Heart right ventricle (tissue), 16 donors: ENCODE measurements around the gene GIPR. TPM values are rescaled to one million over a fixed set of nuclear protein-coding genes. Genes with fewer than 3 reads are reported as not detected.
A peak's percentile ranks its signal among the peaks of the same experiment; 100 is the strongest.
"Not testable (repeated sequence)": the region's sequence is repeated elsewhere in the genome, so short reads cannot be mapped to it uniquely, and the experiment has no call there.

Source experiments
- ATAC-seq, 8 donors: fragments of 200-7000 bp; cut with Tn5 transposase; one replicate each; pipeline ENCODE4 v1.9.1; 2020; ENCODE audit warnings: mild to moderate bottlenecking in 8 of 8, moderate library complexity in 8 of 8, moderate number of reproducible peaks in 1 of 8
- DNase-seq, 2 donors: peaks; one replicate each; pipeline ENCODE4 v3.0.0-alpha.2; 2020
- H3K27ac ChIP-seq, 10 donors: fragments of 200-600 bp; sonication (generic) in 2 of 10; one replicate each; pipeline versions ENCODE4 v1.5.0 to v1.8.0; 2020 to 2022; ENCODE audit warnings: mild to moderate bottlenecking in 3 of 10
- H3K27me3 ChIP-seq, 7 donors: fragments of 200-600 bp; one replicate each; pipeline ENCODE4 v1.8.0; 2021 to 2022; ENCODE audit warnings: mild to moderate bottlenecking in 2 of 7
- H3K36me3 ChIP-seq, 9 donors: fragments of 200-600 bp; sonication (generic) in 1 of 9; one replicate each; pipeline versions ENCODE4 v1.5.0 to v1.8.0; 2020 to 2022; ENCODE audit warnings: mild to moderate bottlenecking in 2 of 9
- H3K4me1 ChIP-seq, 9 donors: fragments of 200-600 bp; sonication (generic) in 1 of 9; one replicate each; pipeline versions ENCODE4 v1.5.0 to v1.8.0; 2020 to 2022; ENCODE audit warnings: mild to moderate bottlenecking in 4 of 9
- H3K4me3 ChIP-seq, 10 donors: fragments of 200-600 bp; sonication (generic) in 2 of 10; one replicate each; pipeline versions ENCODE4 v1.5.0 to v1.8.0; 2020 to 2022; ENCODE audit warnings: mild to moderate bottlenecking in 7 of 10, moderate library complexity in 2 of 10
- H3K9me3 ChIP-seq, 11 donors: fragments of 200-600 bp in 10 of 11; sonication (generic) in 2 of 11; one replicate each; pipeline versions ENCODE4 v1.5.0 to v1.8.0; 2013 to 2022; ENCODE audit warnings: mild to moderate bottlenecking in 2 of 11, control low read depth in 1 of 11, moderate library complexity in 1 of 11
- WGBS, 2 donors: extraction: QIAGEN DNeasy Blood & Tissue Kit; methylation state at CpG; one replicate each; pipeline ENCODE4 v1.1.7; 2013; ENCODE audit warnings: inconsistent platforms in 1 of 2; 5-methylcytosine and 5-hydroxymethylcytosine counted together
- intact Hi-C, 10 donors: fragments of 100-400 bp; cut with DNase I; formaldehyde crosslinking; loops; one replicate each; pipeline versions ENCODE4 v1.11.1 to v1.14.2; 2022
- long read RNA-seq, 3 donors: library from polyadenylated mRNA; unstranded; transcript quantifications; one replicate each; pipeline ENCODE4 v2.0.0, GENCODE V29; 2020 to 2021
- polyA plus RNA-seq, 2 donors: library from polyadenylated mRNA; stranded (reverse); fragments of 200-250 nt; gene quantifications; one replicate each; pipeline ENCODE4 v1.2.3, GENCODE V29; 2013
- total RNA-seq, 10 donors: library from RNA; stranded (reverse); fragmentation: NEBNext Ultra II Directional in 3 of 10; extraction: Animal tissue kit (Norgen Biotek cat#: 25700) in 3 of 10; gene quantifications; one replicate each; pipeline versions ENCODE4 v1.2.1 to v1.2.4, GENCODE V29; 2021 to 2023
- TF ChIP-seq, protein P1 (sequence below), 9 donors: fragments of 200-600 bp; sonication (generic) in 2 of 9; IDR thresholded peaks; one replicate each; pipeline versions ENCODE4 v1.5.0 to v1.8.0; 2021 to 2022; ENCODE audit warnings: antibody characterized with exemption in 9 of 9, mild to moderate bottlenecking in 5 of 9, moderate library complexity in 1 of 9
- donor health status: Arrhythmogenic right ventricular cardiomyopathy.
- donor health status: ischemic (EF 13 %, LVEDD 7.1; RV severe dilation, severe dysfunction).
- donor health status: healthy with polysubstance abuse.
- donor health status: DM: no; HTN: yes; CAD: no.
- donor health status: DM: no; HTN: no; CAD: no.
- donor health status: ischemic (EF 25% LVEDD 6.9; RV normal size, moderate dysfunction).
- donor health status: ischemic (EF 25% LVEDD 5.7; RV mildly dilated, moderate dysfunction).
- donor health status: healthy.
- donor health status: DM: yes; HTN: yes; CAD: no.
- donor health status: Ischemic cardiomyopathy.
- donor health status: ischemic (EF 35%, LVEDD 5.7; RV mildly dilated, moderate dysfunction).
- donor health status: nonischemic (EF 11% LVEDD 7.7; RV severe dilation, severe dysfunction).
- donor health status: DM: yes; HTN: yes; CAD: no.
- donor health status: PGD.
- donor health status: ischemic (EF 29% LVEDD 5.4; RV normal size, mild dysfunction).
- donor health status: nonischemic (EF 23%, LVEDD 6.1; RV moderate dilation, normal function).

Gene GIPR, protein sequence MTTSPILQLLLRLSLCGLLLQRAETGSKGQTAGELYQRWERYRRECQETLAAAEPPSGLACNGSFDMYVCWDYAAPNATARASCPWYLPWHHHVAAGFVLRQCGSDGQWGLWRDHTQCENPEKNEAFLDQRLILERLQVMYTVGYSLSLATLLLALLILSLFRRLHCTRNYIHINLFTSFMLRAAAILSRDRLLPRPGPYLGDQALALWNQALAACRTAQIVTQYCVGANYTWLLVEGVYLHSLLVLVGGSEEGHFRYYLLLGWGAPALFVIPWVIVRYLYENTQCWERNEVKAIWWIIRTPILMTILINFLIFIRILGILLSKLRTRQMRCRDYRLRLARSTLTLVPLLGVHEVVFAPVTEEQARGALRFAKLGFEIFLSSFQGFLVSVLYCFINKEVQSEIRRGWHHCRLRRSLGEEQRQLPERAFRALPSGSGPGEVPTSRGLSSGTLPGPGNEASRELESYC
- 1 to 10 TPM; 2.4 to 7.8 (median 4.4) TPM for total RNA-seq
- polyA plus RNA-seq = 10 to 100 TPM in 1 of 2 donors, 1 to 10 TPM in 1; 2.4 to 16.6 TPM
- long read RNA-seq, donor 1, partial matches to known transcripts = 2 of 4 reads
- long read RNA-seq, donor 1, other reads (novel, unspliced or antisense) = 2 of 4 reads
- long read RNA-seq, donor 2, partial matches to known transcripts = 2 of 3 reads
- long read RNA-seq, donor 2, other reads (novel, unspliced or antisense) = 1 of 3 reads
- long read RNA-seq, donor 3, partial matches to known transcripts = 0 of 2 reads
- long read RNA-seq, donor 3, other reads (novel, unspliced or antisense) = 1 of 2 reads

DNA sequence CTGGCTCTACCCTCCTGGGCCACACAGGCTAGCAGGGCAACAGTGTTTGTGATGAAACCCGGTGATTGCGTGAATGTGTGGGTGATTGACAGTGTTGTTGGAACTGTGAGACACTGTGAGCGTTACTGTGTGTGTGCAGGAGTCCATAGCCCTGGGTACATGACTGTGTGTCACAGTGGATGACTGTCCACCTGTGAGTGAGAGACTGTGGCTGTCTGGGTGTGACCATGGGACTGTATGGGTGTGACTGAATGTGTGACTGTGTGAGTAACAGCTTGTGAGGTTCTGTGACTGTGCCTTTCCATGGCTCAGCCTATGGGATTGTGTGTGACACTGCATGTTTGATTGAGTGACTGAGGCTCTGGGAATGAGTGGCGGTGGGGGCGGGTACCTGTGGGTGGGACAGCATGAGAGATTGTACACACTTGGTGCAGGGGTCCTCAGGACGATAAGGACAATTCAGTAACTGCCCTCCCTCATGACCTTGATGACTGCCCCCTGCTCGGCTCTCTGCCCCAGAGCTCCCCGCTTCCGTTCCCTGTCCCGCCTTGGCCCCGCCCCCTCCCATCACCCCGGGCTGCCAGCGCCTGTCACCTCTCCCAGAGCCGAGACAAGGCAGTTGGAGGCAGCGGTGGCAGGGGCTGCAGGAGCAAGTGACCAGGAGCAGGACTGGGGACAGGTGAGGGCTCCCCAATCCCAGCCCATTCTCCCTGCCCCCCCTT, at the start of gene GIPR:
GIPR (plus strand) TSS at position 602 of the 722 bp plus-strand sequence. CDS start 1,300 bp downstream, outside the sequence.
- DNase-seq (peak; percentile 51 to 71), ATAC-seq (peak; percentile 47 to 85 (median 65))
- TF ChIP-seq, protein P1, sequence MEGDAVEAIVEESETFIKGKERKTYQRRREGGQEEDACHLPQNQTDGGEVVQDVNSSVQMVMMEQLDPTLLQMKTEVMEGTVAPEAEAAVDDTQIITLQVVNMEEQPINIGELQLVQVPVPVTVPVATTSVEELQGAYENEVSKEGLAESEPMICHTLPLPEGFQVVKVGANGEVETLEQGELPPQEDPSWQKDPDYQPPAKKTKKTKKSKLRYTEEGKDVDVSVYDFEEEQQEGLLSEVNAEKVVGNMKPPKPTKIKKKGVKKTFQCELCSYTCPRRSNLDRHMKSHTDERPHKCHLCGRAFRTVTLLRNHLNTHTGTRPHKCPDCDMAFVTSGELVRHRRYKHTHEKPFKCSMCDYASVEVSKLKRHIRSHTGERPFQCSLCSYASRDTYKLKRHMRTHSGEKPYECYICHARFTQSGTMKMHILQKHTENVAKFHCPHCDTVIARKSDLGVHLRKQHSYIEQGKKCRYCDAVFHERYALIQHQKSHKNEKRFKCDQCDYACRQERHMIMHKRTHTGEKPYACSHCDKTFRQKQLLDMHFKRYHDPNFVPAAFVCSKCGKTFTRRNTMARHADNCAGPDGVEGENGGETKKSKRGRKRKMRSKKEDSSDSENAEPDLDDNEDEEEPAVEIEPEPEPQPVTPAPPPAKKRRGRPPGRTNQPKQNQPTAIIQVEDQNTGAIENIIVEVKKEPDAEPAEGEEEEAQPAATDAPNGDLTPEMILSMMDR (IDR thresholded peaks at IDR 0.05) = no peak
- no peaks in the 10 kb centered on the region for H3K9me3 ChIP-seq
- 10 to 13% methylated on average over 15 of the region's 15 CpGs for WGBS, 2 donors
- peaks cover 0 to 82% (median 65%) of the 10 kb centered on the region in 7 donors for H3K27me3 ChIP-seq
- H3K27ac ChIP-seq = peak within 1 kb of the TSS in 7 of 10 donors; percentile 19 to 60 (median 32)
- H3K4me3 ChIP-seq = peak within 1 kb of the TSS; percentile 12 to 56 (median 50)
- H3K4me1 ChIP-seq = peaks cover 2 to 33% (median 20%) of the 10 kb centered on the region in 9 donors
- H3K36me3 ChIP-seq = no peaks in the 10 kb centered on the region
- intact Hi-C loops = no loop called here

DNA sequence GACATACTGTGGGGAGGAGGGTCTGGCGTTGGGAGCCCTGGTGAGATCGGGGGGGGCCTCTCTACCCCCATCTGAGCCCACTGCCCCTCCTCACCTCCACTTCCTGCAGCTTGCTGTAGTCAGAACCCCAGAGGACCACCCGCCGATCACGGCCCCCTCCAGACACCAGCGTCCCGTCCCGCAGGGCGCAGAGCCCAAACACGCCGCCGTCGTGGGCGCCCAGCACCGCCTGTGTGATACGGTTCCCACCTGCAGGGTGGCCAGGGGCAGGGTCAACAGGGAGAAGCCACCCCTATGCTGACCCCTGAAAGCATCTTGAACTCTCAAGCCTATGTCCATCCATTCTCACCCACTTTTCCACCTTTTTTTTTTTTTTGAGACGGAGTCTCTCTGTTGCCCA, 46.6 kb upstream of the GIPR start:
- ATAC-seq (peak in 3 of 8 donors; percentile 11 to 36 (median 18)), DNase-seq (no peak)
- peaks cover 0 to 2% (median 0%) of the 10 kb centered on the region in 9 donors for H3K4me1 ChIP-seq
- intact Hi-C loops = no loop called here
- no peaks in the 10 kb centered on the region for H3K9me3 ChIP-seq
- TF ChIP-seq, protein P1 (IDR thresholded peaks at IDR 0.05) = no peak
- peaks cover 0 to 98% (median 19%) of the 10 kb centered on the region in 9 donors for H3K36me3 ChIP-seq
- 90 to 94% methylated on average over 17 of the region's 17 CpGs for WGBS, 2 donors
- H3K27me3 ChIP-seq = no peaks in the 10 kb centered on the region
- H3K4me3 ChIP-seq = no peak overlapping the region
- H3K27ac ChIP-seq = no peak overlapping the region

DNA sequence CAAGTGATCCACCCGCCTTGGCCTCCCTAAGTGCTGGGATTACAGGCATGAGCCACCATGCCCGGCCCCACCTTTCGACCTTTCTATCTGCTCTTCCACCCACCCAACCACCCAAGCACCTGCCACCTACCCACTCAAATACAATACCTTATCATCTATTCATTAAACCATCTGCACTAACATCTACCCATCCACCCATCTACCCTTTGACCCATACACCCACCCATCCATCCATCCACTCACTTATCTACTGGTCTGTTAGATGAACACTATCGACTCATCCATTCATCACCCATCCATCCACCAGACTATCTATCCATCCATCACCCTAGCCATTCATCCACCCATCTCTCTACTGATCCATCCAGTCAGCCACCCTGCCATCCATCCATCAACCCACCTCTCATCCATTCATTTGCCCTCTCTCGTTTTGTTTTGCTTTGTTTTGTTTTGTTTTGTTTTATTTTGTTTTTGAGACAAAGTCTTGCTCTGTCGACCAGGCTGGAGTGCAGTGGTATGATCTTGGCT, 46.0 kb upstream of the GIPR start:
- Histone ChIP-seq H3K36me3 (peaks cover 0 to 98% (median 19%) of the 10 kb centered on the region in 9 donors), H3K4me3 (no peak overlapping the region), H3K27ac (no peak overlapping the region), H3K4me1 (no peaks in the 10 kb centered on the region), H3K27me3 (no peaks in the 10 kb centered on the region), H3K9me3 (no peaks in the 10 kb centered on the region)
- WGBS, 2 donors = 89 to 90% methylated on average over 6 of the region's 6 CpGs
- TF ChIP-seq, protein P1 (IDR thresholded peaks at IDR 0.05) = no peak
- DNase-seq (no peak), ATAC-seq (no peak)
- intact Hi-C loops = no loop called here

DNA sequence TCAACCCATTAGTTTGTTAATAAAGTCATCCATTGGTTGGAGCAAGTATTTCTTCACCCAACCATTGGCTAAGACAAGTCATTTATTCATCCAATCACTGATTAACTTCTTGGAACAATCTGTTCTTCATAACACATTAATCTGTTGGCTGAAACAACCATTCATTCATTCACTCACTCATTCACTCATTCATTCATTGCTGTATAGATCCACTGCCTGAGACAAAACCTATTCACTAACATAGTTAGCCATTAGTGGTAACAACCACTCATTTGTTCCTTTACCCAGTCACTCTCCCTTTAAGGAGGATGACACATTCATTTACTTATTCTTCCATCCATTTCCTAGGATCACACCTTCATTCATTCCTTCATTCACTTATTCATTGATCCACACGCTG, 44.0 kb upstream of the GIPR start:
- intact Hi-C loops = no loop called here
- TF ChIP-seq, protein P1 (IDR thresholded peaks at IDR 0.05) = no peak
- ATAC-seq = no peak
- H3K9me3 ChIP-seq = no peaks in the 10 kb centered on the region
- no peak overlapping the region for H3K4me3 ChIP-seq
- 86 to 92% methylated on average over 1 of the region's 1 CpG for WGBS, 2 donors
- H3K27me3 ChIP-seq = no peaks in the 10 kb centered on the region
- H3K27ac ChIP-seq = no peak overlapping the region
- DNase-seq = no peak
- no peaks in the 10 kb centered on the region for H3K4me1 ChIP-seq
- peaks cover 0 to 98% (median 18%) of the 10 kb centered on the region in 9 donors for H3K36me3 ChIP-seq

DNA sequence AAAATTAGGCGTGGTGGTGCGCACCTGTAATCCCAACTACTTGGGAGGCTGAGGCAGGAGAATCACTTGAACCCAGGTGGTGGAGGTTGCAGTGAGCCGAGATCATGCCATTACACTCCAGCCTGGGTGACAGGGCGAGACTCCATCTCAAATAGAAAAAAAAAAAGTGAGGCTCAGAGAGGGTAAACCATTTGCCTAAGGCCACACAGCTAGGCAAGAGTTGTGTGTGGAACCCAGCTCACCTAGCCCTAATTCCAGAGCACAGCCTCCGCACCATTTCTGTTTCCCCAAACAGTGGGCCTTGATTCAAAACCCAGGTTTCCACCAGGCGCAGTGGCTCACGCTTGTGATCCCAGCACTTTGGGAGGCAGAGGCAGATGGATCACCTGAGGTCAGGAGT, 39.8 kb upstream of the GIPR start:
- H3K9me3 ChIP-seq, H3K27me3 ChIP-seq, DNase-seq, H3K27ac ChIP-seq, H3K4me3 ChIP-seq, ATAC-seq, intact Hi-C loops: not testable (repeated sequence)
- WGBS, 2 donors = 98 to 99% methylated on average over 7 of the region's 7 CpGs
- H3K36me3 ChIP-seq = peaks cover 0 to 76% (median 9%) of the 10 kb centered on the region in 9 donors
- peaks cover 0 to 22% (median 0%) of the 10 kb centered on the region in 9 donors for H3K4me1 ChIP-seq
